Muscle of leg (tissue), 11 donors: ENCODE measurements around the gene MFSD6. TPM values are rescaled to one million over a fixed set of nuclear protein-coding genes. Genes with fewer than 3 reads are reported as not detected.

Experiments used
- DNase-seq: peaks from one replicate; pipeline ENCODE4 v3.0.0; 2013
- H3K27ac ChIP-seq: one replicate; pipeline ENCODE4 v1.5.1; 2013; ENCODE audit warnings: mild to moderate bottlenecking, low read length, control low read depth
- H3K27me3 ChIP-seq: one replicate; pipeline ENCODE4 v1.6.1; 2013; ENCODE audit warnings: low read length; ENCODE audit not compliant: control insufficient read depth, insufficient read depth
- H3K36me3 ChIP-seq: one replicate; pipeline ENCODE4 v1.6.1; 2013; ENCODE audit warnings: low read length; ENCODE audit not compliant: control insufficient read depth, insufficient read depth
- H3K4me1 ChIP-seq: one replicate; pipeline ENCODE4 v1.6.1; 2013; ENCODE audit warnings: low read length; ENCODE audit not compliant: control insufficient read depth, insufficient read depth
- H3K4me3 ChIP-seq: one replicate; pipeline ENCODE4 v1.5.1; 2013; ENCODE audit warnings: low read length, control low read depth
- H3K9me3 ChIP-seq: replicated peaks from 2 replicates; pipeline ENCODE4 v1.6.1; 2013; ENCODE audit warnings: low read depth, low read length; ENCODE audit not compliant: control insufficient read depth
- WGBS: methylation state at CpG from one replicate; pipeline ENCODE4 v1.1.5; 2013; ENCODE audit warnings: missing lambda C conversion rate; ENCODE audit not compliant: insufficient coverage; 5-methylcytosine and 5-hydroxymethylcytosine counted together
- polyA plus RNA-seq, 8 donors: library from polyadenylated mRNA; unstranded; fragments of 120-200 nt; gene quantifications; one replicate each; pipeline versions ENCODE4 v1.2.1 to v1.2.3, GENCODE V29; 2013; ENCODE audit warnings: inconsistent platforms in 1 of 8, low replicate concordance in 1 of 8; ENCODE audit not compliant: insufficient read length in 8 of 8, insufficient read depth in 1 of 8
- total RNA-seq: library from RNA; stranded (reverse); fragments of 120-200 nt; gene quantifications from one replicate; pipeline ENCODE4 v1.2.4, GENCODE V29; 2013

MFSD6 gene
- total and polyA plus RNA-seq, 9 donors = 7.1 to 14.3 (median 9.0) TPM

DNA sequence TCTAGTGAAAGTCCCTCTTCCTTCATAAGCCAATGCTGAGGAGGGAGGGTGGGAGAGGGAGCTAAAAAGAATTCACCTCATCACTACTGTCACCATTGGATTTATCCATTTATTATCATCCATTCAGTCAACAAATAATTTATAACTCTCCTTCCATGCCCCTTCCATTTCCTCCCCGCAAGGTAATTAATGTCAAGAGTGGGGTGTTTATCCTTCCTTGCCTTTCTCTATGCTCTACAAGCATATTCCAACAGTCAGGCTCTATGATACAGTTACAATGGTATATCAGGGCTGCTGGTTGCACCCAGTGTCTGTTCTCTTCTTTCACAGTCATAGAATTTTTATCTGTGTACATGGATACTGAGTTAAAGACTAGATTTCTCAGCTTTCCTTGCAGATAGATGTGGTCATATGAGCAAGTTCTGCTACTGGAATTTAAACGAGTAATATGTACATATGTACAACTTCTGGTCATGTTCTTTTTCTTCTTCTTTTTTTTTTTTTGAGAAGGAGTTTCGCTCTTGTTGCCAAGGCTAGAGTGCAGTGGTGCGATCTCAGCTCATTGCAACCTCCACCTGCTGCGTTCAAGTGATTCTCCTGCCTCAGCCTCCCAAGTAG lies 5.1 kb upstream of the MFSD6 start:
- Histone ChIP-seq H3K27ac (no peak overlapping the region), H3K4me3 (no peak overlapping the region), H3K27me3 (peaks cover 6% of the 10 kb centered on the region), H3K36me3 (no peaks in the 10 kb centered on the region), H3K4me1 (peaks cover 5% of the 10 kb centered on the region), H3K9me3 (no peaks in the 10 kb centered on the region)
- WGBS = 100% methylated on average over 1 of the region's 5 CpGs
- no peak for DNase-seq

DNA sequence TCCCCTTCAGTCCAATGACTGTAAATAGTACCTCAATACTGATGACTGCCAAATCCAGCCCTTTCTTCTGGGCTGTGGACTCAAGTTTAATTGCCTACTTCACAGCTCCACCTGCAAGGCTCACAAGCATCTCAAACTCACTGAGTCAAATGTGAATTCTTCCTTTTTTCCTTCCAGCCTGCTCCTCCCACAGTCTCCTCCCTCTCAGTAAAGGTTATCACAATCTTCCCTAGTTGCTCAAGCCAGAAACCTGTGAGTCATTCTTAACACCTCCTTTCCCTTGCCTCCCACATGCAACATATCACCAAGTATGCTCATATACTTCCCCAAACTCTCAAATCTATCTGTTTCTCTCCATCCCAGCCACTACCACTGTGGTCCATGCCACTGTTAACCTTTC lies 3.7 kb upstream of the MFSD6 start:
- no peak overlapping the region for H3K4me3 ChIP-seq
- DNase-seq = no peak
- no peaks in the 10 kb centered on the region for H3K36me3 ChIP-seq

DNA sequence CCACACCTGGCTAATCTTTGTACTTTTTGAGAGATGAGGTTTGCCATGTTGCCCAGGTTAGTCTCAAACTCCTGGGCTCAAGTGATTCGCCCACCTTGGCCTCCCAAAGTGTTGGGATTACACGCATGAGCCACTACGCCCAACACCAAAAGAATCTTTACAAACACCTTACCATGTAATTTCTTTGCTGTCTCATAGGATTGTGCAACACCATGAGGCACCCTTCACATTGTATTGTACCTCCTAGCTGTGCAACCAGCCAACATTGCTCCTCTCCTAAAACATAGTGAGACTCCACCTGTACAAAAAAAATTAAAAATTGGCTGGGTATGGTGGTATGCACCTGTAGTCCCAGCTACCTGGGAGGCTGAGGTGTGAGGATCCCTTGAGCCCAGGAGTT lies 3.1 kb upstream of the MFSD6 start:
- DNase-seq = no peak
- Histone ChIP-seq H3K4me1 (peaks cover 9% of the 10 kb centered on the region), H3K9me3 (no peaks in the 10 kb centered on the region), H3K27me3 (peaks cover 10% of the 10 kb centered on the region), H3K4me3 (no peak overlapping the region), H3K27ac (no peak overlapping the region), H3K36me3 (no peaks in the 10 kb centered on the region)
- 96% methylated on average over 3 of the region's 3 CpGs for WGBS

More for the DNA sequence above, 3.7 kb upstream of the MFSD6 start:
- no peak overlapping the region for H3K27ac ChIP-seq
- no peaks in the 10 kb centered on the region for H3K9me3 ChIP-seq
- H3K4me1 ChIP-seq = peaks cover 9% of the 10 kb centered on the region
- H3K27me3 ChIP-seq = peaks cover 10% of the 10 kb centered on the region

DNA sequence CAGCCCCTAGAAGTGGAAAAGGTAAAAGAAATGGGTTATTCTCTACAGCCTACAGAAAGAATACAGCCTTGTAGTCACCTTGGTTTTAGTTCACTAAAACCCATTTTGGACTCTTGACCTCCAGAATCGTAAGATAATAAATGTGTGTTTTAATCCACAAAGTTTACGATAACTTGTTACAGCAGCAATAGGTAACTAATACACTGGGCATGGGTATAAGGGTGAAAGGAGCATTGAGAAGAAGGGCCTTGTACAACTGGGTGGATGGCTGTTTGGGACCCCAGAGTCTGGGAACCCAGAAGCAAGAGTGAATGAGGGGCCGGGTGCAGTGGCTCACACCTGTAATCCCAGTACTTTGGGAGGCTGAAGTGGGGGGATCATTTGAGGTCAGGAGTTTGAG lies 2.2 kb upstream of the MFSD6 start:
- no peaks in the 10 kb centered on the region for H3K36me3 ChIP-seq
- DNase-seq = no peak
- peaks cover 10% of the 10 kb centered on the region for H3K27me3 ChIP-seq
- H3K4me3 ChIP-seq = no peak overlapping the region
- peaks cover 9% of the 10 kb centered on the region for H3K4me1 ChIP-seq
- WGBS = 100% methylated on average over 1 of the region's 3 CpGs
- no peak overlapping the region for H3K27ac ChIP-seq
- no peaks in the 10 kb centered on the region for H3K9me3 ChIP-seq

DNA sequence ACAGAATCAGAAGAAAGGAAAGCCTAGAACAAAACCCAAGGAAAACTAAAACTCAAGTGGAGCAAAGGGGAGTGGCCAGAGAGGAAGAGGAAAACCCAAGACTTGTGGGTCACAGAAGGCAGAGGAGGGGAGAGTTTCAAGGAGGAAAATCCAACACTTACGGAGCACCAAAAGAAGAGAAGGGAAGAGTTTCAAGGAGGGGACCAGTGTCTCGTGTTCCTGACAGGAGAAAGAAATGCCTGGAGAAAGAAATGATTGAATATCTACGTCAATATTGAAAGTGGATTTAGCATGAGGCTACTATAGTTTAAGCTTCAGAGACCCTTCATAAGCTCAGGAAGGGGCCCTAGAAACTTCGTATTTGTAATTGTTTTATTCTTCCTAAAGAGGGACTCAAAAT lies 1.4 kb upstream of the MFSD6 start:
- H3K27ac ChIP-seq = no peak overlapping the region
- H3K9me3 ChIP-seq = no peaks in the 10 kb centered on the region
- no peak overlapping the region for H3K4me3 ChIP-seq
- H3K36me3 ChIP-seq = no peaks in the 10 kb centered on the region
- 89% methylated on average over 1 of the region's 4 CpGs for WGBS
- H3K4me1 ChIP-seq = peaks cover 9% of the 10 kb centered on the region
- peaks cover 10% of the 10 kb centered on the region for H3K27me3 ChIP-seq
- DNase-seq = no peak

DNA sequence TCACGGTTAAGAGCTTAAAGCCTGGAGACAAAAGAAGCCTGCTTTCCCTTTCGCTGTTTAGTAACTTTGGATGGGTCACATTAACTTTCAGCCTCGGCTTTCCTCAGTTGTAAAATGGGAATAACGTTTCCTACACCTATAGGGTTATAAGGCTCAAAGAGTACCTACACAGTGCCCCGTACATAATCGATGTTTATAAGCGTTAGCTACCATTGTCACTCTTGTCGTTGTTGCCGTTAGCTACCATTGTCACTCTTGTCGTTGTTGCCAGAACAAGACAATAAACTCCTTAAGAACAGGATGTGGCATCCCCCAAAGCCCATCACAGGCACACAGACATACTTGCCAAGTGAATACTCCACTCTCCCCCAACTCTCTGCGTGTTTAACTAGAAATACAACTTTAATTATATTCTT lies 901 bp upstream of the MFSD6 start:
- whole genome bisulfite sequencing = 35% methylated on average over 9 of the region's 11 CpGs
- DNase-seq = peak; percentile 28
- Histone ChIP-seq H3K4me3 (peak overlapping the region; percentile 39), H3K36me3 (no peaks in the 10 kb centered on the region), H3K4me1 (peaks cover 9% of the 10 kb centered on the region), H3K9me3 (no peaks in the 10 kb centered on the region), H3K27me3 (peaks cover 10% of the 10 kb centered on the region), H3K27ac (peak overlapping the region; percentile 65)

DNA sequence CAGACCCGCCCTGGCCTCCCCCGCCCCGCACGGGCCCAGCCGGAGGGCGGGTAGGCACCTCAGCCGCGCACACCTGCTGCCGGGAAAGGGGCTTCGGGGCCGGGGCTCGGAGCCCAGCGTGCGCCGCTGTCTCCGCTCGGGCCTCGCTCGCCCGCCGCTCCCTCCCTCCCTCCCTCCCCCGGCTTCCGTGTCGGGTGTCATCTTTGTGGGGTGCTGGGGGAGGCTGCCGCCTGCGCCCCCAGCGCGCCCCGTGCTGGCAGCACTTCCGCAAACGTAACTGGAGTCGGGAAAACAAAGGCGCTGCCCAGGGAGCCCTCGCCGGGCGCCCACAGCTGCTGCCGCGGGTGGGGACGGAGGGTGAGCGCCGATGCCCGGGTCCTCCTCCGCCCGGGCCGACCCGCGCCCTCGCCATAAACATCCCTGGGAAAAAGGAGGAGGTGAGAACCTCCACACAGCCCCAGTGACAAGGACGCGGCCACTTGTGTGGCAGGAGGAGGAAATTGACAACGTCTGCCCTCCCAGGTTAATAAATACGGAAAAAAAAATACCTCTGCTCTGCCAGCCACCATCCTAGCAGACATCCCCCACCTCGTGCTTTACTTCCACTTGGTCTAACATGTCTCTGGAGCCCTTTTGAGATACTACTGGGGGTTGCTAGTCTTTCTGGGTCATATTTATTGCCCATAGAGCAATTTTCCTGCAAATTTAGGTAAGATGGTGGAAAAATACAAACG lies 550 bp downstream of the MFSD6 start:
- WGBS = under 1% methylated on average over 25 of the region's 54 CpGs
- Histone ChIP-seq H3K27ac (peak overlapping the region; percentile 38), H3K36me3 (no peaks in the 10 kb centered on the region), H3K4me3 (peak overlapping the region; percentile 57), H3K4me1 (peaks cover 9% of the 10 kb centered on the region), H3K27me3 (peaks cover 10% of the 10 kb centered on the region), H3K9me3 (no peaks in the 10 kb centered on the region)
- peak; percentile 48 for DNase-seq

DNA sequence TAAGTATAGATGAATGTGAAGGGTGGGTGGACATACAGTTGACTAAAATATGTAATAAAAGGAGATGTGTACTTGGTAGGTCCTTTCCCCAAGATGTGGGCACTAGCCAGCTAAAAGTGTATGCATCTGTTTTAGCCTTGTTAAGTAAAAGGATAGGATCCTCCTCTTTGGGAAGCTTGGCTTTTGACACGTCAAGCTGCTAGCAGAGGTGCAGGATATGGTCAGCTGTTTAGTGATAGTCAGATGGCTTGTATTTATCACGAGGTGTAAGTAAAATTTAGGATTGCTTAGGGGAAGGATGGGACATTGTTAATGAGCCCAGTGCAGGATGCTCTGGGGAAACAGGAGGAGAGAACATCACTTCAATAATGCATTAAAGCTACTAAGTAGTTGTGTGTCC lies 1.5 kb downstream of the MFSD6 start:
- Histone ChIP-seq H3K27me3 (peaks cover 10% of the 10 kb centered on the region), H3K9me3 (no peaks in the 10 kb centered on the region), H3K4me1 (peaks cover 9% of the 10 kb centered on the region), H3K36me3 (no peaks in the 10 kb centered on the region), H3K27ac (no peak overlapping the region), H3K4me3 (no peak overlapping the region)
- no peak for DNase-seq
- 71% methylated on average over 1 of the region's 2 CpGs for WGBS

DNA sequence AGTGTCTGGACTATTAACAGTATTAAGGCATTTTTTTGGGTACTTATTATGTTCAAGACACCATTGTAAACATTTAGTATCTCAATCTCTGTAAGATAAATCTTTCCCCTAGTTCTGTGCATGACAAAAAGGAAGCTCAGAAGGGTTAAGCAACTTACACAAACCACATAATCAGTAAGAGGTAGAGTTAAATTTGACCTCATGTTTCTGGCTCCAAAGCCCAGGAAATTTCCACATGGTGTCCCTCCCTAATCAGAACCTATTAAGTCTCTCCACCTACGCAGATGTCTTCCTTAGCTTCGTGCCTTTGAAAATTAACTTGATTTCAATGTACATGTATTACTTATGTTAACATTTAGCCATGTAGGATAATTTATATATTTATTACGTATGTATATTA lies 2.0 kb downstream of the MFSD6 start:
- no peak for DNase-seq
- WGBS = no CpG with 5 or more reads among the region's 3 CpGs
- Histone ChIP-seq H3K36me3 (no peaks in the 10 kb centered on the region), H3K9me3 (no peaks in the 10 kb centered on the region), H3K4me1 (peaks cover 9% of the 10 kb centered on the region), H3K27ac (no peak overlapping the region), H3K27me3 (peaks cover 10% of the 10 kb centered on the region), H3K4me3 (no peak overlapping the region)

DNA sequence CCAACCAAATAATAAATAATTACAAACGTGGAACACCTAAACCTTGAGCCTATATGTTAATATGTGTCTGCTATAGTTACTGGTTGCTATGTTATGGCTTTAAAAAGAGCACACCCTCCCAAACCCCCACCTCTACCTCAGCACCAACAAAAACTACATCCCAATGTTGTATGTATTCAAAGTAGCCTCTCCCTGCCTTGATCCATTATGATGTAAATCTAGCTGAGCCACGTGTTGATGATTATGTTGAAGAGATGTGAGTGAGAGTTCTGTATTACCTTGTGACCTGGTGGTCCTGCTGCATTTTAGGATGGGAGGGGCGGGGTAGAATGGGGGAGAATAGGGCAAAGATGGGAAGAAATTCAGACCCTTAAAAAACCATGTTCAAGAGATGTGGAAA lies 4.8 kb downstream of the MFSD6 start:
- 50% methylated on average over 2 of the region's 3 CpGs for WGBS
- H3K27me3 ChIP-seq = peaks cover 4% of the 10 kb centered on the region
- H3K27ac ChIP-seq = no peak overlapping the region
- no peak overlapping the region for H3K4me3 ChIP-seq
- DNase-seq = no peak
- H3K36me3 ChIP-seq = no peaks in the 10 kb centered on the region
- peaks cover 9% of the 10 kb centered on the region for H3K4me1 ChIP-seq
- no peaks in the 10 kb centered on the region for H3K9me3 ChIP-seq
